Colon (tissue), 2 donors: ENCODE results near the gene KIF6.

Experiments used
- FAIRE-seq: peaks from 2 replicates; lab custom pipeline; 2012; peaks lifted over from hg19 to GRCh38; lab: Jason Lieb, UNC
- donor health status: control.
- donor health status: control.

Gene KIF6

DNA sequence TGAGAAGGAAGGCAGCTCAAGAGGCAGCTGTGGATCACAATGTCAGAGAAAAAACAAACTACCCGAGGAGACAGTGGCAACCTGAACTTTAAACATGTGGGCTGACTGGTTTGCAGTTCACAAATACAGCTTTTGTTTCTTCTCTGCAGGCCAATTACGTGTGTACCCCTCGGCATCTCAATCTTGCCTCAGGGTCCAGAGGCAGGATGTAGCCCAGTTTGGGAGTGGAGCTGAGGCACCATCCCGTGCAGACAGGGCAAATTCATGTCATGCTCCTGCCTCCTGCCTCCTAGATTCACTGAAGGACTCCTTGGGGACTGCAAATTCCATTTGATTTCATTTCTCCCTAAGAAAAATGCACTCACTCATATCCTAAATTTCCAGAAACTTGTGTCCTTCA lies 308.5 kb downstream of the KIF6 start:
- FAIRE-seq: no peak

- FAIRE-seq: no peak
These were observed 309.2 kb downstream of the KIF6 start for GRCh38 chr6:39416026-39416425.

- no peak for FAIRE-seq
These were observed 309.7 kb downstream of the KIF6 start for GRCh38 chr6:39415482-39415881.

- FAIRE-seq: no peak
These were observed 313.7 kb downstream of the KIF6 start for GRCh38 chr6:39411465-39411864.

DNA sequence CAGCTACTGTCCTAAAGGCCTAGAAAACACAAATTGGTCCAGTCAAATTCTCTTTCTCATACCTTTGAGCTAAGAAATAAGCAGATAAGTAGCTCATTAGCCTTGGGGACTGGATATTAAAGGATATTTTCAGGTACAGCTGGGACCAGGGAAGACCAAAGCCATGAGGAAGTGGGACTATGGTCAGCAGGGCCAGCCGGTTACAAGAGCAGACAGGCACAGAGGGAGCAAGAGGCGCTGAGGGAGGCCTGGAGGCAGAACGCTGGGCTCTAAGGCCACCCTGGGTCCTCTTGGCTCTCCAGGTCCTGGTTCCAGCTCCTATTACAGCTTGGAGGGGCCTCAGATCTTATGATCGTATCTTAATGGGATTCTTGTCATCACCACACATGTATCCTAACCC lies 314.2 kb downstream of the KIF6 start:
- FAIRE-seq: no peak

- FAIRE-seq: no peak
These were observed 315.3 kb downstream of the KIF6 start for GRCh38 chr6:39409889-39410288.

- FAIRE-seq: no peak
These were observed 317.7 kb downstream of the KIF6 start for GRCh38 chr6:39407446-39407993.

DNA sequence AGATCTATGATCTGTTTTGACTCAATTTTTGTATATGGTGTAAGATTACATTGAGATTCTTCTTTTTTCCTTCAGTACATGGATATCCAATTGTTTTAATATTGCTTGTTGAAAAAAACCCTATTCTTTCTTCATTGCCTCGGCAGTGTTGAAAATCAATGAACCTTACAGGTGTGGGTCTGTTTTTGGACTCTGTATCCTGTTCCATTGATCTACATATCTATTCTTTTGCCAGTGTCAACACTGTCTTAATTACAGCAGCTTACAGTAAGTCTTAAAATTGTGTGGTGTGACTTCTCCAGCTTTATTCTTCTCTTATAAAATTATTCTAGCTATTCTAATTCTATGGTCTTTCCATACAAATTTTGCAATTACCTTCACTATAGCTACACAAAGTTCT lies 320.9 kb downstream of the KIF6 start:
- FAIRE-seq: no peak

DNA sequence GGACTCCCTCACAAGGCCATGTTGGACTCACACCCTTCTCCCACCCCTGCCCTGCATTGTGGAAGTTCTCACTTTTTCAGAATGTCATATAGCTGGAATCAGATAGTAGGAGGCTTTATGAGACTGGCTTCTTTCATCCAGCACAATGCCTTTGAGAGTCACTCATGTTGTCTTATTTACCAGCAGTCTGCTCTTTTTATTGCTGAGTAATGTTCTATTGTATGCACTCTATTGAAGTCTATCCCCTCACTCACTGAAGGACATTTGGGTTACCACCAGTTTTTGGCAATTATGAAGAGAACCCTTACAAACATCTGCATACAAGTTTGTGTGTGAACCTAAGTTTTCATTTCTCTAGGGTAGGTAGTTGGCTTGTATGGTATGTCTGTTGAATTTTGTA lies 321.9 kb downstream of the KIF6 start:
- FAIRE-seq: no peak

DNA sequence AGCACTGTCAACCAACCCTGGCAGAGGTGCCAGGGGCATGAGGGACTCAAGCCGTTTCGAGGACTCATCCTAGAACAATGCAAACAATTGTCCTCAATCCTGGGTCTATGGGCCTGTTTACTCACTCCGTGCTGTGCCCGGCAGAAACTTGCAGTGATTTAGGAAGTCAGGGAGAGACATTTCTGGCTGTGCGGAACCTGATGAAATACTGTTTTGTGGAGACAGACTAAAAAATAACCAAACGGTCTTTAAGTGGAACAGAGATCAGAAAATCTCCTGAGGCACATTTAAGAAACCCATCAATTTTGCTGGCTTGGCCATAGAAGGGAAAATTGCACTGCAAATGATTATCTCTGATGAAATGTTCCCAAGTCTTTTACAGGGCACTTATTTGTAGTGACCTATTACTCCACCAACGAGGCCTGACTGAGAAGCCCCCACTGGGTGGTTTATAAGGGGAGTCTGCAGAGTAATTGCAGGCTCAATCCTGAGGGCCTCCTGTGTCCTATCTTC lies 322.9 kb downstream of the KIF6 start:
- FAIRE-seq: no peak

DNA sequence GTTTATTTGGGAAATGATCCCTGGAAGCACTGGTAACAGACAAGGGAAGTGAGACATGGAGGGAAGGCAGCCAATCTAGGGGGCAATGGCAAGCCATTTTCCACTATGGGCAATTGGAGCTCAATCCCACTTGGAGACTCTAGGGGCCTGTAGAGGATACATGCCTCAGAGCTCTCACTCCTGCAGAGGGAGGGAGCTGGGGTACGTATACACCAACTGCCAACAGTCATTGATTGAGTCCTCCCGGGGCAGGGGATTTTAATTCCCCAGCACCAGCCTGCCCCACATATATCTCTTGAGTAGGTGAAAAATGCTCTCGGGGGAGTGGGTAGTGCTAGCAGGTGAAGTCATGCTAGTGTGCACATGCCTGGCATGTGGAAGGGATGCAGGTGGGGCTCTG lies 323.8 kb downstream of the KIF6 start:
- FAIRE-seq: no peak

DNA sequence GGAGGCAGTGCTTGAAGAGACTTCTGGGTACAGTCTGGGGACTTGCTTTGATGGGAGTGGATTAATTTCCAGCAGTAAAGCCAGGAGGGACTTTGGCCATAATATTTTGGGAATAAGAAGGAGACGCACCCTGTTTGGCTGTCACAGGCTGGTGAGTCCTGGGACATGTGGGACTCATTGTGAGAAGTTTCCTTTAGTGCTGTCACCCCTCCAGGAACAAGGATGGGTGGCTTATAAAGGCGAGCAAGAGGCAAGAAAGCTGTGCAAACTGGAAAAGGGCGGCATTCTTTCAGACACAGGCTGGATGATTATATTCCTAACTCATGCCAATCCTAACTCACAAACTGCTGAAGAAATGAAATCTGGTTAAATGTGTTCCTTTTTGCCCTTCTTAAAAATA lies 325.2 kb downstream of the KIF6 start:
- FAIRE-seq: no peak

GRCh38 chr6:39396854-39397253 lies 328.4 kb downstream of the KIF6 start:
- no peak for FAIRE-seq

- no peak for FAIRE-seq
These were observed 332.1 kb downstream of the KIF6 start for GRCh38 chr6:39393075-39393474.

- FAIRE-seq: no peak
These were observed 334.0 kb downstream of the KIF6 start for GRCh38 chr6:39391182-39391581.

DNA sequence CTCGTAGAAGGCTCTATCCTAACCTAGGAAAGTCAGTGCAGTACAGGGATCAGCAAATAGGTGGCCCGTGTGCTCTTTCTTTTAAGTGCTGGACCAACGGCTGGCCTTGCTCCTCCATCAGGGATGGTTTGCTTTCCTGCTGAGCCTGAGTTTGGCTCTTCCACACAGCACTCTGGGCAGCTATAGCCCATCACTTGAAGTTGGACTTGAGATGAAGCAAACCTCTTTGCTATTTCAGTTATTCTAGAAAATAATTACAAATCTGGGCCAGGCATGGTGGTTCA lies 335.8 kb downstream of the KIF6 start:
- no peak for FAIRE-seq

GRCh38 chr6:39388606-39389483 lies 336.4 kb downstream of the KIF6 start:
- no peak for FAIRE-seq

DNA sequence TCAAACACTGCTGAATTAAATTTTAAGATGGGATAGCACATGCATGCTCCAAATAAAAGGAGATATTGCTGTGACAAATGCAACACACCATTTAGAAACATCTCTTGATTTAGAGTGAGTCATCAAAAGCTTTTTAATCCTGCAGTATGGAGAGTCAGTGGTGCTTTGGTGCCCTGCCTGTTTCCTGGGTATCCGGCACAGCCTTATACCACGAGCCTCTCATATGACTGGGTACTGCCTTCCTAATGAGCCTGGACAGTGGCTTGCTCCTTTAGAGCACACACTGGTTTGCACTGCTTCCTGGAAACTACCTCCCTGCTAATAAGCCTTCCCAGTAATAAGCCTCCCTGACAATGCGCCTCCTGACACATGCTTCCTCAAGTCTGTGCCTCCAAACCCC lies 337.4 kb downstream of the KIF6 start:
- no peak for FAIRE-seq

GRCh38 chr6:39386487-39386886 lies 338.7 kb downstream of the KIF6 start:
- FAIRE-seq: no peak

GRCh38 chr6:39381550-39382140 lies 343.6 kb downstream of the KIF6 start:
- FAIRE-seq: no peak

- no peak for FAIRE-seq
These were observed 344.2 kb downstream of the KIF6 start for GRCh38 chr6:39380837-39381549.

GRCh38 chr6:39378960-39379425 lies 346.2 kb downstream of the KIF6 start:
- no peak for FAIRE-seq
